Measurements from ENCODE around the gene KMT2C. TPM values are rescaled to one million over a fixed set of nuclear protein-coding genes. Genes with fewer than 3 reads are reported as not detected.
"Not testable (repeated sequence)": the region's sequence is repeated elsewhere in the genome, so short reads cannot be mapped to it uniquely, and the experiment has no call there.

KMT2C gene
- total RNA-seq, 5 donors from 2014 or later (not counting 1 experiment from before 2014, with no cell fraction given) = 90.8 to 134 (median 116) TPM

GRCh38 chr7:152430854-152431253 lies 4.9 kb downstream of the KMT2C start:
- Mint-ChIP-seq H3K27ac (no peak overlapping the region), H3K4me3 (peak overlapping the region in 1 of 3 donors; percentile 40), H3K9me3 (no peaks in the 10 kb centered on the region), H3K36me3 (peaks cover 4% of the 10 kb centered on the region), H3K27me3 (no peaks in the 10 kb centered on the region), H3K4me1 (peaks cover 67 to 72% (median 69%) of the 10 kb centered on the region in 3 donors)
- no CpG with 5 or more reads among the region's 3 CpGs for WGBS (ENCODE audit: insufficient coverage)
- DNase-seq = no peak
- Histone ChIP-seq H3K9me3 (no peaks in the 10 kb centered on the region), H3K27me3 (replicated peaks in 1 of 2; ENCODE audit: control insufficient read depth in 2 of 2, extremely low read depth in 1 of 2, insufficient read depth in 2 of 2, low read length in 1 of 2) (no peaks in the 10 kb centered on the region), H3K27ac (ENCODE audit: low read length) (no peak overlapping the region), H3K4me1 (ENCODE audit: control insufficient read depth in 1 of 2, extremely low read depth in 1 of 2, insufficient read depth in 2 of 2, low read length in 2 of 2) (peaks cover 22 to 35% of the 10 kb centered on the region in 2 experiments), H3K36me3 (ENCODE audit: control insufficient read depth in 2 of 2, extremely low read depth in 1 of 2, insufficient read depth in 1 of 2, low read length in 1 of 2) (no peaks in the 10 kb centered on the region), H3K4me3 (ENCODE audit: control insufficient read depth in 1 of 2, extremely low read depth in 1 of 2, low read length in 1 of 2) (no peak overlapping the region)
- ATAC-seq (replicated peaks in 1 of 4) = no peak
- ChIA-PET CTCF (interaction anchor here in 1 of 2 donors (0.7 kb wide), 1 partner anchor 243 kb away, joined by 3 read pairs; no protein-coding TSS in a partner anchor), POLR2A (no interaction called here)

GRCh38 chr7:152430118-152430517 lies 5.7 kb downstream of the KMT2C start:
- CTCF ChIA-PET; H3K36me3 ChIP-seq (ENCODE audit: control insufficient read depth in 2 of 2, extremely low read depth in 1 of 2, insufficient read depth in 1 of 2, low read length in 1 of 2); H3K27me3 Mint-ChIP-seq; H3K9me3 ChIP-seq; ATAC-seq (replicated peaks in 1 of 4); H3K27ac ChIP-seq (ENCODE audit: low read length); DNase-seq; H3K36me3 Mint-ChIP-seq; H3K4me3 ChIP-seq (ENCODE audit: control insufficient read depth in 1 of 2, extremely low read depth in 1 of 2, low read length in 1 of 2); H3K27me3 ChIP-seq (replicated peaks in 1 of 2; ENCODE audit: control insufficient read depth in 2 of 2, extremely low read depth in 1 of 2, insufficient read depth in 2 of 2, low read length in 1 of 2); H3K27ac Mint-ChIP-seq; H3K9me3 Mint-ChIP-seq: not testable (repeated sequence)
- peaks cover 73 to 80% (median 76%) of the 10 kb centered on the region in 3 donors for H3K4me1 Mint-ChIP-seq
- H3K4me1 ChIP-seq (ENCODE audit: control insufficient read depth in 1 of 2, extremely low read depth in 1 of 2, insufficient read depth in 2 of 2, low read length in 2 of 2) = peaks cover 22 to 39% of the 10 kb centered on the region in 2 experiments
- H3K4me3 Mint-ChIP-seq = peak overlapping the region in 1 of 3 donors; percentile 55
- POLR2A ChIA-PET = interaction anchor here (0.7 kb wide), 2 partner anchors 12 kb away, joined by 3 to 4 read pairs; no protein-coding TSS in a partner anchor
- no CpG with 5 or more reads among the region's 5 CpGs for WGBS (ENCODE audit: insufficient coverage)

DNA sequence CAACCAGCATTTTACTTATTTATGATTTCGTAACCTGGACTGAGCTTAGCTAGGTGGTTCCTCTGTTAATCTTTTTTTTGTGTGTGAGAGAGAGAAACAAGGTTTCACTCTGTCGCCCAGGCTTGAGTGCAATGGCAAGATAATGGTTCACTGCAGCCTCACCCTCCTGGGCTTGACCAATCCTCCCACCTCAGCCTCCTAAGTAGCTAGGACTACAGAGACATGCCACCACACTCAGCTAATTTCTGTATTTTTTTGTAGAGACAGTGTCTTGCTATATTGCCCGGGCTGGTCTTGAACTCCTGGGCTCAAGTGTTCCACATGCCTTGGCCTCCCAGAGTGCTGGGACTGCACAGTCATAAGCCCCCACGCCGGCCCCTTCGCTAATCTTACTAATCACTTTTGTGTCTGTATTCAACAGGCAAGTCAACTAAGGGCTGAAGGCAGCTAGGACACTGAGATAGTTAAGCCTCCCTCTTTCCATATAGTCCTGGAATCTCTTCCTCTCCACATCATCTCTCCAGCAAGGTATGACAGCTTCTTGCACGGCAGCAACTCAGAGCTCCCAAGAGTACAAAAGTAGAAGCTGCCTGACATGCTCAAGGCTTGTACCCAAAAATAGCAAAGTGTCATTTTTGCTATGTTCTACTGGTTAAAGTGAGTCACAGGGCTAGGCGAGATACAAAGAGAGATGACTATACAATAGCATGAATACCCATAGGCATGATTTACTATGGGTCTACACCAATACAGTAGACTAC lies 11.3 kb downstream of the KMT2C start:
- POLR2A ChIA-PET = no interaction called here
- ATAC-seq (replicated peaks in 1 of 4) = no peak
- peaks cover 70 to 74% (median 71%) of the 10 kb centered on the region in 3 donors for H3K4me1 Mint-ChIP-seq
- peaks cover 31% of the 10 kb centered on the region for H3K36me3 Mint-ChIP-seq
- peaks cover 8% of the 10 kb centered on the region for H3K9me3 ChIP-seq
- peaks cover 0 to 6% of the 10 kb centered on the region in 2 donors for H3K36me3 ChIP-seq (ENCODE audit: control insufficient read depth in 2 of 2, extremely low read depth in 1 of 2, insufficient read depth in 1 of 2, low read length in 1 of 2)
- H3K4me3 Mint-ChIP-seq = peak overlapping the region in 1 of 3 donors; percentile 6
- H3K27ac Mint-ChIP-seq = no peak overlapping the region
- no peaks in the 10 kb centered on the region for H3K27me3 Mint-ChIP-seq
- peaks cover 9 to 29% of the 10 kb centered on the region in 2 experiments for H3K4me1 ChIP-seq (ENCODE audit: control insufficient read depth in 1 of 2, extremely low read depth in 1 of 2, insufficient read depth in 2 of 2, low read length in 2 of 2)
- no peaks in the 10 kb centered on the region for H3K27me3 ChIP-seq (replicated peaks in 1 of 2; ENCODE audit: control insufficient read depth in 2 of 2, extremely low read depth in 1 of 2, insufficient read depth in 2 of 2, low read length in 1 of 2)
- H3K27ac ChIP-seq (ENCODE audit: low read length) = no peak overlapping the region
- WGBS (ENCODE audit: insufficient coverage) = 67% methylated on average over 3 of the region's 8 CpGs
- H3K4me3 ChIP-seq (ENCODE audit: control insufficient read depth in 1 of 2, extremely low read depth in 1 of 2, low read length in 1 of 2) = no peak overlapping the region
- no peak for DNase-seq
- CTCF ChIA-PET = interaction anchor here in 1 of 2 donors (1.0 kb wide), 1 partner anchor 9 kb away, joined by 3 read pairs; no protein-coding TSS in a partner anchor
- peaks cover 8 to 19% (median 9%) of the 10 kb centered on the region in 3 donors for H3K9me3 Mint-ChIP-seq

GRCh38 chr7:152423991-152424347 lies 11.8 kb downstream of the KMT2C start:
- H3K4me3 Mint-ChIP-seq = no peak overlapping the region
- no peaks in the 10 kb centered on the region for H3K27me3 Mint-ChIP-seq
- WGBS (ENCODE audit: insufficient coverage) = 100% methylated on average over 1 of the region's 3 CpGs
- Histone ChIP-seq H3K4me1 (ENCODE audit: control insufficient read depth in 1 of 2, extremely low read depth in 1 of 2, insufficient read depth in 2 of 2, low read length in 2 of 2) (peaks cover 8 to 26% of the 10 kb centered on the region in 2 experiments), H3K9me3 (peaks cover 8% of the 10 kb centered on the region), H3K27ac (ENCODE audit: low read length) (no peak overlapping the region), H3K36me3 (ENCODE audit: control insufficient read depth in 2 of 2, extremely low read depth in 1 of 2, insufficient read depth in 1 of 2, low read length in 1 of 2) (peaks cover 0 to 6% of the 10 kb centered on the region in 2 donors), H3K4me3 (ENCODE audit: control insufficient read depth in 1 of 2, extremely low read depth in 1 of 2, low read length in 1 of 2) (no peak overlapping the region), H3K27me3 (replicated peaks in 1 of 2; ENCODE audit: control insufficient read depth in 2 of 2, extremely low read depth in 1 of 2, insufficient read depth in 2 of 2, low read length in 1 of 2) (no peaks in the 10 kb centered on the region)
- no peak overlapping the region for H3K27ac Mint-ChIP-seq
- no peak for ATAC-seq (replicated peaks in 1 of 4)
- no peak for DNase-seq
- POLR2A ChIA-PET = no interaction called here
- peaks cover 69 to 73% (median 72%) of the 10 kb centered on the region in 3 donors for H3K4me1 Mint-ChIP-seq
- CTCF ChIA-PET = no interaction called here
- H3K36me3 Mint-ChIP-seq = peaks cover 33% of the 10 kb centered on the region
- peaks cover 8 to 19% (median 9%) of the 10 kb centered on the region in 3 donors for H3K9me3 Mint-ChIP-seq

- H3K36me3 ChIP-seq (ENCODE audit: control insufficient read depth in 2 of 2, extremely low read depth in 1 of 2, insufficient read depth in 1 of 2, low read length in 1 of 2); H3K4me3 Mint-ChIP-seq; POLR2A ChIA-PET; ATAC-seq (replicated peaks in 1 of 4); H3K4me3 ChIP-seq (ENCODE audit: control insufficient read depth in 1 of 2, extremely low read depth in 1 of 2, low read length in 1 of 2); H3K27ac Mint-ChIP-seq; H3K9me3 ChIP-seq; H3K27me3 Mint-ChIP-seq; H3K27ac ChIP-seq (ENCODE audit: low read length); DNase-seq; H3K27me3 ChIP-seq (replicated peaks in 1 of 2; ENCODE audit: control insufficient read depth in 2 of 2, extremely low read depth in 1 of 2, insufficient read depth in 2 of 2, low read length in 1 of 2); CTCF ChIA-PET: not testable (repeated sequence)
- peaks cover 4 to 23% of the 10 kb centered on the region in 2 experiments for H3K4me1 ChIP-seq (ENCODE audit: control insufficient read depth in 1 of 2, extremely low read depth in 1 of 2, insufficient read depth in 2 of 2, low read length in 2 of 2)
- WGBS (ENCODE audit: insufficient coverage) = 100% methylated on average over 3 of the region's 4 CpGs
- H3K4me1 Mint-ChIP-seq = peaks cover 68 to 72% (median 72%) of the 10 kb centered on the region in 3 donors
- H3K9me3 Mint-ChIP-seq = peaks cover 8 to 19% (median 9%) of the 10 kb centered on the region in 3 donors
- H3K36me3 Mint-ChIP-seq = peaks cover 33% of the 10 kb centered on the region
Observed at GRCh38 chr7:152423171-152423570, 12.6 kb downstream of the KMT2C start.

DNA sequence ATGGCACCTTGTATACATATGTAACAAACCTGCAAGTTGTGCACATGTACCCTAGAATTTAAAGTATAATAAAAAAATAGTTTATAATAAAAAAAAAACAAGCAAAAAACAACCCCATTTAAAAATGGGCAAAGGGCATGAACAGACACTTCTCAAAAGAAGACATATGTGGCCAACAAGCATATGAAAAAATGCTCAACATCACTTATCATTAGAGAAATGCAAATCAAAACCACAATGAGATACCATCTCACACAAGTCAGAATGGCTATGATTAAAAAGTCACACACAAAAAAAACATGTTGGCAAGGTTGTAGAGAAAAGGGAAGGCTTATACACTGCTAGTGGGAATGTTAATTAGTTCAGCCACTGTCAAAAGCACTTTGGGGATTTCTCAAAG lies 14.9 kb downstream of the KMT2C start:
- H3K27me3 Mint-ChIP-seq; H3K27ac Mint-ChIP-seq; H3K27me3 ChIP-seq (replicated peaks in 1 of 2; ENCODE audit: control insufficient read depth in 2 of 2, extremely low read depth in 1 of 2, insufficient read depth in 2 of 2, low read length in 1 of 2); CTCF ChIA-PET; DNase-seq; H3K9me3 ChIP-seq; H3K36me3 ChIP-seq (ENCODE audit: control insufficient read depth in 2 of 2, extremely low read depth in 1 of 2, insufficient read depth in 1 of 2, low read length in 1 of 2); ATAC-seq (replicated peaks in 1 of 4); H3K27ac ChIP-seq (ENCODE audit: low read length); POLR2A ChIA-PET; H3K4me3 ChIP-seq (ENCODE audit: control insufficient read depth in 1 of 2, extremely low read depth in 1 of 2, low read length in 1 of 2): not testable (repeated sequence)
- H3K4me1 ChIP-seq (ENCODE audit: control insufficient read depth in 1 of 2, extremely low read depth in 1 of 2, insufficient read depth in 2 of 2, low read length in 2 of 2) = peaks cover 0 to 18% of the 10 kb centered on the region in 2 experiments
- H3K4me1 Mint-ChIP-seq = peaks cover 54 to 57% (median 57%) of the 10 kb centered on the region in 3 donors
- H3K4me3 Mint-ChIP-seq = peak overlapping the region in 1 of 3 donors; percentile 7
- peaks cover 33% of the 10 kb centered on the region for H3K36me3 Mint-ChIP-seq
- H3K9me3 Mint-ChIP-seq = peaks cover 8 to 19% (median 9%) of the 10 kb centered on the region in 3 donors

Measured in T-cell (primary cell).